HUDEP-2 (cell line): Measurements from ENCODE around the gene ACIN1.

Source experiments
- DNase-seq, 76 experiments: peaks; one replicate each; lab custom pipeline; 2025; ENCODE audit not compliant: unreplicated experiment in 76 of 76; lab: John Stamatoyannopoulos, UW

Gene ACIN1

DNA sequence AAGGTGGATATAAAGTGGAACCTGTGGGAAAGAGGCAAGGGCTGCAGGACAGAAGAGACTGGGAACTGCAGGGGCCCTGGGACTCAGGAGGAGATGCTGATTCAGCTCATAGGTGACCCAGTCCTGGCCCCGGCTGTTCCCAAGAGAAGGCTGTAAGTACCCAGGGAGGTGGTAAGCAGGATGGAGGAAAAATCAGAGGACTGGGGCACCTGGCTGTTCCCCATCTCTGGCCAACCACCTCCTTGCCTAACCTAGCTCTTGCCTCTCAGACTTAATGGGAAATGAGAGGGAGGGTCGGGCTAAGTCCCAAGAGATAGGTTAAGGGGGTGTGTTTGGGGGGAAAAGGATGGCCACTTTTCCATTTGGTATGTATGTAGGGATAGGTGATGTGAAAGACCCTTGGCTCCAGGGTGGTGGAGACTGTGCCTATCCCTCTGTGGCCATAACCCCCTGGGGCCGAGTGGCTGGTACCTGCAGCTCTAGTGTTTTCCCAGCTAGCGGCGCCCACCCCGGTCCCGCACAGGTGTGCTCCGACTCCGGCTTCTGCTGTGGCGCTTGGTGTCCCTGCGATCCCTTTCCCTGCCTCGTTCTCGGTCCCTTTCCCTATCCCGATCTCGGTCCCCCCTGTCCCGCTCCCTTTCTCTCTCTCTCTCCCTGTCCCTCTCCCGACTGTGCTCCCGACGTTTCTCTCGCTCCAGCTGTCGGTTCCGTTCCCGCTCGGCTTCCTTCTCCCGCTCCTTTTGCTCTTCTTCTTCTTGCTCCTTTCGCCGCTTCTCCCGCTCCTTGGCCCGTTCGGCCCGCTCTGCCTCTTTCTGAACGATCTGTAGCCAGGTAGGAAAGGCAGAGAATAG, 36.1 kb downstream of the ACIN1 start:
- DNase-seq = no peak

DNA sequence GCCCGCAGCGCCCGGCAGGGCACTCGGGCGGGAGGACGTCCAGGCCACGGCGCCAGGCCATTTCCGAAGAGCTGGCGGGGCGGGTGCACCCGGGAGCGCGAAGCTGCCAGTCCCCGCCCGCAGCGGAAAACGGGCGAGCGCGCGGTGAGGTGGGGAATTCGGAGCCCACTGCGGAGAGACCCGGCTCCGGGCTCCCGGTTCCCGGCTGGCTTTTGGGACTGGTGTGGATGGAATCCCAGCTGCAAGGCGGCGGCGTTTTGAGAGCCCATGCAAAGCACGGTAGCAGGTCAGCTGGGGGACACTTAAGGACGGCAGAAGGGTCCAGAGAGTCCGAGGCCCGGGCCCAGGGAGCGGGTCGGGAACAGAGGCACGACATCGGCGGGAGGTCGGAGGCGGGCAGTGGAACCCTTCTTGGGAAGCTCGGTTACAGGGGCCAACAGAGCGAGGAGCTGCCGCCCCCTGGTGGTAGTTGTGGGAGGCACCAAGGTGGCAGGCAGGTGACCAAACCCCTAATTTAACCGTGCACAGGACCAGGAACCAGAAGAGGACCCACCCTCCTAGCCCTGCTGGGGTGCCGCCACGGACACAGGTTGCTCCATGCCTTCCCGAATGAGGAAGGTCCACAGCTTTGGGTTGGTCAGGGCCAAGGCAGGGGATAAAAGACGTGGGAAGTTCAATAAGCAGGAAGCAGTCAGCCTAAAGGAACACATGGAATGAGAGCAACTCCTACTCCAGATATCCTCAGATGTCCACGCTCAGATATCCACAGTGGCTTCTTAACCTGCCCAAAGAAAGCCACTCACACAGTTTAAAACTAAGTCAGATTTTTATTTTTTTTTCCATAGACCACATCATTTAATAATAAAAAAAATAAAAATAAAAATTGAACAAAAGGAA, 36.9 kb downstream of the ACIN1 start:
- DNase-seq = no peak

DNA sequence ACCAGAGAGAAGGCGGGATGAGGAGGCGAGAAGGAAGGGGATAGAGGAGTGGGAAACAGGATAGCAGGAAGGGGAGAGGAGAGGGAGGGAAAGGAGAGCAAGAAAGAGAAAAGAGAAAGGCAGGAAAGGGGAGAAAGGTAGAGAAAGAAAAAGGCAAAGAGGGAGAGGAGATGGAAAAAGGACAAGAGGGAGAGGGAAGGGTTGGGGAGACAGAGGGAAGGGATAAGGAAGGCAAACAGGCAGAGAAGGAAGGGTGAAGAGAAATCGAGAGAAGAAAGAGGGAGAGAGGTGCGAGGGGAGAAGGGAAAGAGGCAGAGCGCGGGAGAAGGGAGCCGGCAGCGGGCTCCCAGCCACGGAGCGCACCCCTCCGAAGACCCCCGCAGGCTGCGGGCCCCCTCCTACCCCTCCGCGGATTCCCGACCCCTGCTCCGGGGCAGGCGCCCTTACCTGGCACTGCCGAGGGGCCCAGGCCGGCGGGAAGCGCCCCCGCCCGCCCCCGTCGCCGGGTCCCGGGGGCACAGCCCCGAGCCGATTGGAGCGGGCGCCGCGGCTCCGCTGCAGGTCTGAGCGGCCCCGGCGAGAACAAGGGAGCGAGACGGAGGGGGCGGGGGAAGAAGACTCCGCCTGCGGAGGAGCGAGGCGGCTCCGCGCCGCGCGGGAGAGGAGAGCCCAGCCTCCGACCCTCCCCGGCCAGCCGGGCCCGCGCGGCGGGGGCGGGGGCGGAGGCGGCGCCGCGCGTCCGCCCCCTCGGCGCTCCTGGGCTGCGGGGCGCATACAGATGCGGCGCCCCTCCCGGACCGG, 37.8 kb downstream of the ACIN1 start, which contains the start of gene CDH24:
CDH24 (minus strand) TSS at position 565 of the 801 bp plus-strand sequence. CDS start 1,787 bp downstream, outside the sequence.
- DNase-seq = no peak

DNA sequence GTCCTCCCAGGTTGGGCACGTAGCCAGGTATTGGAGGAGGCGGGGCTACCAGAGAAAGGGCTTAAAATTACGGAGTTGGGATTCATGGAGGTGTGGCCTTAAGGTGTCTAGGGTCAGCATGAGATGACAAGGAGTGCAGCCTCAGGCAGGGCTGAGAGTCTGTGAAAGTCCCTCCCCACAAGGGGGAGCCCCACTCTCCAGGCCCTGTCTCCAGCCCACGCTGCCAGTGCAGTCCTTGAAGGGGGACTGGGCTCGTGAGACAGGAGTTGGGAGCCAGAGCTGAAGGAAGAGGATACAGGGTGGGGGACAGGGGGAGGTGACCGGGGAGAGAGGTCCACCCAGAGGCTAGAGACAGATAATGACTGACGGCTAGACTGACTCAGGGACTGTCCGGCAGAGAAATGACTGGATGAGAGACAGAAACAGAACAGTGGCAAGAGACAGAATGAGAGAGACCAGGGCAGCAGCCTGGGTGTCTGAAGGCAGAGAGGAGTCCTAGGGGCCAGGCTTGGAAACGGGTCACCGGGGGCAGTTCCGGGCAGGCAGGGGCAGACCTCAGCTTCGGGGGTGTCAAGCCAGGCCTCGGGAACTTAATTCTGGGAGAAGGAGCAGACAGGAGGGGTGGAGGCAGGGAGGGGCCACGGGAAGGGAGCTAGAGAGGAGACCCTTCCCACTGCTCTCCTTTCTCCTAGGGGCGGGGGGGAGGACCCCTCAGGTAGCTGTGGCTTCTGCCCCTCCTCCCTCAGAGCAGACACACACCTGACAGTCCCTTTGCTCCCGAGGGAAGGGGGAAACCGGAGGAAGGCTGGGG, 38.6 kb downstream of the ACIN1 start:
- DNase-seq = no peak

DNA sequence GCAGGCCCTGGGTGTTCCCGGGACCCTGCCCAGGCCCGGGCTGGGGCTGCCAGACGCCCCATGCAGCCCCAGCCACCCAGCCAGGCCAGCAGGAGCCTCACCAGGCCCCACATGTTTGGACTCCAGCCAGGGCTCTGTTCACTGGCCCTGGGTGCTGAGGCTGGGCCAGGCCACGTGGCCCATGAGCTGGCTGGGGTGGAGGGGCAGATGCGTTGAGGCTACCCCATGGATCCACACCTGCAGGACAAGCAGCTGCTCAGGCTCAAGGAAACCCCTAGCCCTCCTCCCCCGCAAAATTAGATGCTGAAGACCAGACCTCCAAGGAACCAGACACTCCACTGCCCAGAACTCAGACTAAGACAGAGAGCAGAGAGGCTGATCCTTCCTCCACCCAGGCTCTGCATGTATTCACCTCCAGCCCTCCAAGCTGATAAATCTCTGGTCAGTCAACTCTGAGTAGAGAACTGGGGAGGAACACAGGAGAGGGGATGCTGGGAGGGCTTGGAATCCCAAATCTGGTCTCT, 39.3 kb downstream of the ACIN1 start:
- DNase-seq = no peak

DNA sequence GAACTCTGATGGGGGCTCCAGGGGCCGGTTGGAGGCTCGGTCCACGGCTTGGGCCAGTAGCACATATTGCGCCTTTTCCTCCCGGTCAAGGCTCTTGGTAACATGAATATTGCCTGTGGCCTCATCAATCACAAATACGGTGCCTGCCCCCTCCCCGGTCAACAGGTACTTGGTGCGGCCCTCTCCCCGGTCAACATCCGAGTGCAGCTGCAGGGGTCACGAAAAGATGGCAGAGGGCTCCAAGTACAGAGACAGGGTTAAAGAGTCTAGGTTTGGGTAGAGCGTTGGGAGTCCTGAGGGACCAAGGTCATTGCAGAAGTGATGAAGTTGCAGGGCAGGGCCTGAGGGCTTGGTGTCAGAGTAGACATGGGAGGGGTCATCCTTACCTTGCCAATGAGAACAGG, 39.8 kb downstream of the ACIN1 start:
- no peak for DNase-seq

DNA sequence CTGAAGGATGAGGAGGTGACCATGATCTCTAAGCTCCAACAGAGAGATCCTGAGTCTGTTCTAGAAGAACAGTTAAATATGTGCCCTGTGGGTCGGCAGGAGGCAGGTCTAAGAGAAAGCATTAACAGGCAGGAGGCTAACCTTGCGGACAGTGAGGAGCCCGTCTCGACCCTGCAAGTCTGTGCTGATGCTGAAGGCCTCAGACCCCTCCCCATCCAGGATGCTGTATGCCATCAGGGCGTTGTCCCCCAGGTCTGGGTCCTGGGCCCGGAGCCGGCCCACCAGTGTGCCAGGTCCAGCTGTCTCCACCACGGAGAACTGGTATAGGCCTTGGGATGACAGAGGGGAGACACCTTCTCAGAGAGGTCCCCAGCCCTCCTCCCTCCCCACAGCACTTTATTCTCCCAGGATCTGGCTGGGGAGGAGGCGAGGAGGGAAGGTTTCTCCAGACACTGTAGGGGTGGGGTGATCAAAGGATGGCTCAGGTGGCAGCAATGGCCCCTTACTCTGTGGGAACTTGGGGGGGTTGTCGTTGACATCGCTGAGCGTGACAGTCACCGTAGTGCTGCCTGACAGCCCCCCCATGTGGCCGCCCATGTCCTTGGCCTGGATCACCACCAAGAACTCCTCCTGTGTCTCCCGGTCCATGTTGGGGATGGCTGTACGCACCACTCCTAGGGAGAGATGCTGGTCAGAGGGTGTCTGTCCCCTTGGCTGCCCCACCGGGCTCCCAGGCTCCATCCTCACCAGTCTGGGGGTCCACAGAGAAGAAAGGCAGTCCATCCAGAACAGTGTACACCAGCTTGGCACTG, 40.7 kb downstream of the ACIN1 start:
- no peak for DNase-seq

DNA sequence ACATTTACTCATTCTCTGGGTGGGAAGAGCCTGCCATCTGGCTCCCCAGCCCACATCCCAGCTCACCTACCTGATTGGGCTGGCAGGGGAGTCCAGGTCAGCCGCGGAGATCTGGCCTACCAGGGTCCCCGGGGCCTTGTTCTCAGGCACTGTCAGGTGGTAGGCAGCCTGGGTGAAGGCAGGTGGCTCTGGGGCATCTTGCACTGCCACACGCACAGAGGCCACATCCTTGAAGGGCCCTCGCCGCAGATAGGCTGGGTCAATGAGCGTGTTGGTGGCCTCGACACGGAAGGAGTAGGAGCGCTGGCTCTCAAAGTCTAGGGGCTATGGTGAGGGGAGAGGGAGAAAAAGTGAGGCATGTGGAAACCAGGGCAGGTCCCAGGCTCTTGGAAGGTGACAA, 41.5 kb downstream of the ACIN1 start:
- no peak for DNase-seq

DNA sequence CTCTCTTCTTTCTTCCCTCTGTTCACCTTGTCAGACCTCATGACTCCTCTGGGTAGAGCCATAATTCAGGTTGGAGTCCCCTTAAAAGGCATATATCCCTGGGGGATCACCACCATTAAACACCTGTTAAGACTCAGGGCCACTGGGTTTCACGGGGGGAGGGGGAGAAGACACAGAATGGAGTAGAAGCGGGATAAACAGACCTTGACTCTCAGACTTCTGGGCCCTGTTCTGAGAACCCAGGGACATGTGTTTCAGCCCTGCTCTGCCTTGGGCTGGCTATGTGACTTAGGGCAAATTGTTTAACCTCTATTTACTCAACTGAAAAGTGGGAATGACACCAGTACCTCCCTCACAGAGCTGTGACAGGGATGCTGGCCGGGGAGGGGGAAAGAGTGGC, 42.3 kb downstream of the ACIN1 start:
- DNase-seq = no peak

DNA sequence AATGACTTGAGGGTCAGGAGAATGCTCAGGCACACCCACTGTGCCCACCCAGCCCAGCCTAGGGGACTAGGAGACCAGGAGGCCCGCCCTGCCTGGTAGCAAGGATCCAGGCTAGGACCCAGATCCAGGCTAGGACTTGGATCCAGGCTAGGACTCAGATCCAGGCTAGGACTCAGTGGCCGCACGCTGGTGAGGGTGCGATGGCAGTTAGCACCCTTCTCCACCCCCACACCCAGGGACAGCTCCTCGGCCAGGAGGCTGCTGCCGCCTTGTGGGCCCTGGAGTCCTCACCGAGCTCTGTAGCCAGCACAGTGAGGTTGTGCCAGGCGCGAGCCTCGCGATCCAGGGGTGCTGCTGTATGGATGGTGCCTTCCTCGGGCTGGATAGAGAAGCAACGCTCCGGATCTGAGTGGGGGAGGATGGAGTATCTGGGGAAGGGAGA, 42.7 kb downstream of the ACIN1 start:
- DNase-seq = no peak

DNA sequence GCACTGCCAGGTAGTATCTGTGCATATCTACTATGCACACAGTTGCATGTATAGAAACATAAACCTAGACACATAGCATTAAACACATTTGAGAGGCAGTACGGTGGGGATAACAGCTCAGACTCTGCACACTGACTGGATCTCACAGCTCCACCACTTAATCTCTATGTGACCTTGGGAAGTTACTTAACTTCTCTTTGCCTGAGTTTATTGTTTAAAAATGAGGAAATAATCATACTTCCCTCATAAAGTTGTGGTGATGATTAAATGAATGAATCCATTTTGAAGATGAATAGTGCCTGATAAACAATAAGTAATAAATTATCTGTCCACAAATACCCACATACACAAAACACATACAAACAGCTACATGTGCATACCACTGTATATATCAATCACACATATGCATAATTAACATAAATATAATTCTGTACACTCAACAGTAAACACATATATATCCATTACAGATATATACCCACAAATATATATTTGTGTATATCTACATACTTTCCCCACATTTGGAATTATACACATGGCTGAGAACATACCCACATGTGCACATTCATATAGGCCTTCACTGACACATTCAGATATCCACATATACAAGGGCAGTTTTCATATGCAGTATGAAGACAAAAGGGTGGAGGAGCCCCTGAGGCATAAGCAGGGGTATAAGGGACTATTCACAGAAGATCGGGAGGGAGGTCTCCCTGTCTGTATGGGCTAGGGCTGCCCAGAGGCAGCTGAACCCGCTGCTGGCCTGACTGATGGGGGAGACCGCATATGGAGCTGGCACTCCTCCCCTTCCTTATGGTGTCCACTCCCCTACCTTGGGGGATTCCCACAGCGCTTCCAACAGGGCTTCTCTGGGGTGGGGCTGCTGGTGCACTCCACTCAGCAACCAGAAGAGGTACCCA, 43.5 kb downstream of the ACIN1 start:
- DNase-seq = no peak

DNA sequence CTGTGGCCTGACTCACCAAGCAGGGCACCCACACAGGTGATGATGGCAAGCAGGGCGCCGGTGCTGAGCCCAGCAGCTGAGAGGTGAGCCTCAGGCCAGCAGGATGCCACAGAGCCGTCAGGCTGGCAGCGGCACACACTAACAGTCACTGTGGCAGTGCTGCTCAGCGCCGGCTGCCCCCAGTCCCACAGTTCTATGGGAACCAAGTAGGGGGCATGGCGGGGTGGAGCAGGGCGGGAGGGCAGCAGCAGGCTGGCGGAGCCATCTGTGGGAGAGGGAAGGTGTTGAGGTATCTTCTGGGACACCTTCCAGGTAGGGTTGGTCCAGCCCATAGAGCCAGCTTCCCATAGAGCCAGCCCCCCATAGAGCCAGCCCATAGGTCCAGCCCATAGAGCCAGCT, 45.9 kb downstream of the ACIN1 start:
- no peak for DNase-seq

DNA sequence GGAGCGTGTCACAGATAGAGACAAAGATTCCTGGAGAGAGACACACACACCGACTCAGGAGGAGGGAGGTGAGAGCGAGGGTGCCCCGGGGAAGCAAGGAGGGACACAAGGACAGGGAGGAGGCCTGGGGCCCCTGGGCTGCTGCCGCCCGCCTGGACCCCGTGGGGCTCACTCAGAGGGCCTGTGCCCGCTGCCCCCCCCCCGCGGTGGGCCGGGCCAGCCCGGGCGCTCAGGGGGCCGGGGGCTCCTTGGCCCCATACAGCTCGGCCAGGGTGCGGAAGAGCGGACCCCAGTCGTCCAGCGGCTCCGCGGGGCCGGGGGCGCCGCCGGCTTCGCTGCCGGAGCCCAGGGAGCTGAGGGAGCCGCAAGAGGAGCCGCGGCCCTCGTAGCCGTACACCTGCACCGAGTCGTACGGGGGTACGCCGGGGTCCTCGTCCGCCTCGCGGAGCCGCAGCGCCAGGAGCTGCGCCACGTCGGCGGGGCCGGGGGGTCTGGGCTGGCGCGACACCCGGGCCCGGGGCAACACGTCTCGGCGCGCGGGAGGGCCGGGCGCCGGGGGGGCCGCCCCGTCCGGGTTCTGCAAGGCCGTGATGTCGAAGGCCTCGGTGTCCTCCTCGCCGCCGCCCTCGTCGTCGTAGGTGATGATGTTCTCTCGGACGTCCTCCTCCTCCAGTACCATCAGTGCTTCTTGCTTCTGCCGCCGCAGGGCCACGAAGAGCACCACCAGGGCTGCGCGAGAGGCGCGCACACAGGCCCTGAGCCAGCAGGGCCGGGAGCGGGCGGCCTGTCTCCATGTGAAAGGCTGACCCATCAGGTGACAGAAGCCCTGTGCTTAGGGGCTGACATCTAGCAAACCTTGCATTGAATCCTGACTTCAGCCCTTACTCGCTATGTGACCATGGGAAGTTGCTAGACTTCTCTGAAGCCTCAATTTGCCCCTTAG, 46.9 kb downstream of the ACIN1 start:
- DNase-seq = no peak

DNA sequence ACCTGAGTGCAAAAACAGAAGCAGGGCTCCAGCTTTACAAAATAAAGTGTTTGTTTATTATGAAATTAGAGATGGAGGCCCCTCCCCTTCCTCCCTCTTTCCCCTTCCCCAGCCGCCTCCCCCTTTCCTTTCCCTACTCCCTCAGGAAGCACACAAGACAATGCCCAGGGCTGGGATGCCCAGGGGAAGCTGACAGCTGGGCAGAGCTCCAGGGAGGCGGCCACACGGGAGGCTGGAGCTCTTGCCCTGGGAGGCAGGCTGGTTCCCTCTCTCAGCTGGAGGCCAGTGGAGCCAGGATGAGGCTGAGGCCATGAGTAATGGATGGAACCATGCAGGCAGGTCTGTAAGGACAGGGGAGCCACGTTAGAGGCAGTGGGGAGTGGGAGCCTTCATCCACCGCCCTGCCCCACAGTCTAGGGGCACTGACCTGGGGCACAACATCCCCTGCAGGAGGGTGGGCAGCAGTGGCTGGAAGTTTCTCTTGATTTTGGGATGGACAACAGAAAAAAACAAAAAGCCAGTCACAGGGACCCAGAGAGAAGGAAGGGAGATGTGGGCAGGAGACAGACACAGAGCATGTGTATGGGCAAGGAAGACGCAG, 47.8 kb downstream of the ACIN1 start:
- DNase-seq = no peak

DNA sequence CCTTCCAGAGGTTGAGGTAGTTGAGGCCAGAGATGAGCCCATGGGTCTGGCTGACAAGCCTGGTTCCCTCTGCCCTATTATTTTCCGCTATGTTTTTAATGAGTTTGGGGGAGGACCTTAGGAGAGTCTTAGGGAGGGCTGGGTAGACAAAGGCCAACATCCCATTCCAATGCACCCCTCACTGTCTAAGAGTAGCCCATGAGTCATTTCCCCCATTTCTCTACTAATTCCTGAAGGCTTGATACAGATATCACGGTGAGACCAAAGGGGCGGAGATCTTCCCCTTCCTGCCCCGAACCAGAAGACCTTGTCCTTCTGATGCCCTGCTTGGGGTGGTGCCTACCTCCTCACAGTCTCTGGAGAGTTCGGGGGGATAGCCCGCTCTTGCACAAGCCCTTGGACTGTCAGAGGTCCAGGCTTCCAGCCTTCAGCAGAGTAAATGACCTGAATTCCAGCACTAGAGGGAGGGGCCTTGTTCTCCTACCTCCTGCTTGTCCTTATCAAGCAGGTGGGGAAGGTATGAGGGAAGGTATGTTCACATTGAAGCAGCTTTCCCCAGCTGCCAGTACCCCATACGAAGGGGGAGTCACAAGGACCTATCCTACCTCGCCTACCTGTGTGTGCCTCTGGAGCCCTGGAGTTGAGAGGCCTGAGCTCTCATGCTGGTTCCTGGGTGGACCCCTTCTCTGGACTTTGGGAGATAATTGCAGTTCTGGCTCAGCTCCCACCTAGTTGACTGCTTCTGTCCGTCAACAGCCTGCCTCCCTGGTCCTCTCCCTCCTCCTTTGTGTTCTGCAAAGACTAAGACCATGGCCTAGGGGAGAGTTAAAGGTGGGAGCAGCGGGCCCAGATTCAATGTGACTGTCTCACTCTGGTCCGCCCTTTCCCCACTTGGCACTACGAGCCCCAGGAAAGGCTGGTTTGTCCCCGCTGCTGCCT, 49.2 kb downstream of the ACIN1 start:
- DNase-seq = no peak
